HepG2 (cell line): ENCODE data around the gene GFOD1. TPM values are rescaled to one million over a fixed set of nuclear protein-coding genes. Genes with fewer than 3 reads are reported as not detected.

ENCODE experiments used
- ATAC-seq: fragments of 200-7000 bp; cut with Tn5 transposase; 3 replicates; pipeline ENCODE4 v1.9.1; 2020; ENCODE audit warnings: mild to moderate bottlenecking, moderate library complexity
- BruUV-seq: library from RNA; stranded (reverse); fragments of 400-500 nt; replicated peaks from 2 replicates; lab custom pipeline; 2021; lab: Mats Ljungman, UMichigan
- CTCF ChIA-PET: fragments of 300-600 bp; formaldehyde crosslinking; extraction: SDS; loops from one replicate; lab custom pipeline; 2021; ENCODE audit warnings: low total read pairs, inconsistent platforms, low intra/inter-chr PET ratio; lab: Yijun Ruan, JAX
- POLR2A ChIA-PET: fragments of 350-600 bp; sonication (Branson Sonifier 250); formaldehyde crosslinking; loops from one replicate; lab custom pipeline; 2020; ENCODE audit warnings: antibody characterized with exemption, inconsistent platforms; lab: Yijun Ruan, JAX
- DNase-seq: peaks from one replicate; pipeline ENCODE4 v3.0.0-alpha.2; 2015; ENCODE audit warnings: low spot score
- FAIRE-seq: peaks from 3 replicates; lab custom pipeline; 2011; peaks lifted over from hg19 to GRCh38; lab: Jason Lieb, UNC
- H2AFZ ChIP-seq: one replicate; pipeline ENCODE4 v1.6.1; 2011; ENCODE audit warnings: low read length, inconsistent platforms
- H3K27ac ChIP-seq: fragments of 300-600 bp; 3 replicates; pipeline ENCODE4 v1.8.0; 2011; ENCODE audit warnings: mixed run types, mild to moderate bottlenecking, mixed read lengths, low read length, inconsistent platforms; ENCODE audit not compliant: insufficient read depth; ENCODE audit errors: extremely low read length
- H3K27me3 ChIP-seq, 2 experiments: fragments of 200-600 bp in 1 of 2; 2 replicates in 1 of 2; 3 replicates in 1 of 2; pipeline versions ENCODE4 v1.6.0 to v1.8.0; 2011; ENCODE audit warnings: low read length in 2 of 2, mild to moderate bottlenecking in 2 of 2, moderate library complexity in 2 of 2, inconsistent platforms in 1 of 2; ENCODE audit not compliant: insufficient read depth in 2 of 2, control insufficient read depth in 1 of 2
- H3K36me3 ChIP-seq, 2 experiments: fragments of 200-600 bp in 1 of 2; replicated peaks in 1 of 2; 2 replicates in 1 of 2; 3 replicates in 1 of 2; pipeline versions ENCODE4 v1.5.1 to v1.8.0; 2011; ENCODE audit warnings: low read length in 2 of 2, inconsistent platforms in 1 of 2; ENCODE audit not compliant: insufficient read depth in 2 of 2, control insufficient read depth in 1 of 2
- H3K4me1 ChIP-seq: 2 replicates; pipeline ENCODE4 v1.5.1; 2012; ENCODE audit warnings: low read length, inconsistent platforms; ENCODE audit not compliant: insufficient read depth
- H3K4me2 ChIP-seq: 2 replicates; pipeline ENCODE4 v1.6.0; 2011; ENCODE audit warnings: low read depth, low read length, inconsistent platforms
- H3K4me3 ChIP-seq, 3 experiments: fragments of 200-600 bp in 1 of 3; sonication (generic), shearing (Covaris generic) in 1 of 3; replicated peaks in 1 of 3; 2 replicates each; pipeline ENCODE4 v1.5.1; 2011 to 2016; ENCODE audit warnings: low read length in 3 of 3, inconsistent platforms in 2 of 3, low read depth in 2 of 3, mild to moderate bottlenecking in 2 of 3, control low read depth in 1 of 3, mixed read lengths in 1 of 3; ENCODE audit not compliant: insufficient read depth in 1 of 3
- H3K79me2 ChIP-seq: one replicate; pipeline ENCODE4 v1.6.1; 2011; ENCODE audit warnings: low read length, inconsistent platforms; ENCODE audit not compliant: insufficient read depth
- H3K9ac ChIP-seq: 2 replicates; pipeline ENCODE4 v1.6.0; 2011; ENCODE audit warnings: mild to moderate bottlenecking, low read depth, low read length, inconsistent platforms; ENCODE audit not compliant: insufficient read depth
- H3K9me3 ChIP-seq: 2 replicates; pipeline ENCODE4 v1.5.1; 2012; ENCODE audit warnings: mild to moderate bottlenecking, low read length
- H4K20me1 ChIP-seq: 2 replicates; pipeline ENCODE4 v1.6.0; 2011; ENCODE audit warnings: inconsistent platforms, mild to moderate bottlenecking, low read length, moderate library complexity; ENCODE audit not compliant: insufficient read depth
- HDAC1 ChIP-seq: sonication (generic); formaldehyde crosslinking; IDR thresholded peaks from 2 replicates; pipeline ENCODE4 v1.5.1; 2020; ENCODE audit warnings: mild to moderate bottlenecking, missing genetic modification reagents
- HOXD1 ChIP-seq: sonication (generic); formaldehyde crosslinking; IDR thresholded peaks from 2 replicates; pipeline ENCODE4 v1.5.0; 2020; ENCODE audit warnings: missing genetic modification reagents
- STAG1 ChIP-seq: sonication (generic); formaldehyde crosslinking; IDR thresholded peaks from 2 replicates; pipeline ENCODE4 v1.4.0; 2020; ENCODE audit warnings: missing genetic modification reagents
- ZNF335 ChIP-seq: sonication (generic); formaldehyde crosslinking; IDR thresholded peaks from 2 replicates; pipeline ENCODE4 v1.4.0; 2020; ENCODE audit warnings: missing genetic modification reagents
- ZNF629 ChIP-seq: sonication (generic); formaldehyde crosslinking; conservative IDR thresholded peaks from 2 replicates; pipeline ENCODE4 v1.5.0; 2020; ENCODE audit warnings: missing genetic modification reagents
- ZNF776 ChIP-seq: sonication (generic); formaldehyde crosslinking; IDR thresholded peaks from 2 replicates; pipeline ENCODE4 v1.4.0; 2020; ENCODE audit warnings: mild to moderate bottlenecking, missing genetic modification reagents
- ZSCAN9 ChIP-seq: IDR thresholded peaks from 2 replicates; pipeline ENCODE4 v1.6.1; 2016; ENCODE audit warnings: borderline replicate concordance
- WGBS: methylation state at CpG from one replicate; pipeline ENCODE4 v1.1.6; 2017; ENCODE audit warnings: low lambda C conversion rate; 5-methylcytosine and 5-hydroxymethylcytosine counted together
- in situ Hi-C: cut with HindIII; loops from 2 replicates; pipeline ENCODE4 v1.10.0; 2017; ENCODE audit warnings: low pct_unique_long_range_greater_than_20kb; ENCODE audit not compliant: extremely low pct_ligation_motif_present
- intact Hi-C: fragments of 100-400 bp; cut with micrococcal nuclease; formaldehyde crosslinking; loops from one replicate; pipeline ENCODE4 v1.10.0; 2022; ENCODE audit not compliant: unreplicated experiment
- polyA plus RNA-seq, 8 experiments: library from polyadenylated mRNA; depleted of rRNA in 3 of 8; stranded (reverse) in 7 of 8; unstranded in 1 of 8; fragments of >200 nt; fragmentation: Illumina TruSeq in 4 of 8; extraction: Trizol in 4 of 8; gene quantifications; 2 replicates each; pipeline versions ENCODE4 v1.2.1 to v1.2.3, GENCODE V29; 2011 to 2016; ENCODE audit warnings: low read depth in 4 of 8, missing spikeins in 1 of 8, mixed read lengths in 1 of 8; ENCODE audit not compliant: insufficient read depth in 1 of 8
- total RNA-seq, 5 experiments: library from RNA; depleted of rRNA; stranded (reverse); fragments of >200 nt; fragmentation: Illumina TruSeq; extraction: Trizol; gene quantifications; 2 replicates each; pipeline ENCODE4 v1.2.3, GENCODE V29; 2016; ENCODE audit warnings: low read depth in 1 of 5
- TF ChIP-seq, protein P1 (sequence below): sonication (generic); formaldehyde crosslinking; IDR thresholded peaks from 2 replicates; pipeline ENCODE4 v1.5.0; 2020; ENCODE audit warnings: mild to moderate bottlenecking, low read depth, missing genetic modification reagents, borderline replicate concordance
- TF ChIP-seq, protein P2 (sequence below): sonication (generic); formaldehyde crosslinking; IDR thresholded peaks from 2 replicates; pipeline ENCODE4 v1.5.0; 2020; ENCODE audit warnings: mild to moderate bottlenecking, missing genetic modification reagents, moderate library complexity

GFOD1 gene
- total and polyA plus RNA-seq, 2 of the 13 experiments (the other 11 are each of a cell fraction or from before 2014, with no cell fraction given), result 1.9 to 6.4 TPM

DNA sequence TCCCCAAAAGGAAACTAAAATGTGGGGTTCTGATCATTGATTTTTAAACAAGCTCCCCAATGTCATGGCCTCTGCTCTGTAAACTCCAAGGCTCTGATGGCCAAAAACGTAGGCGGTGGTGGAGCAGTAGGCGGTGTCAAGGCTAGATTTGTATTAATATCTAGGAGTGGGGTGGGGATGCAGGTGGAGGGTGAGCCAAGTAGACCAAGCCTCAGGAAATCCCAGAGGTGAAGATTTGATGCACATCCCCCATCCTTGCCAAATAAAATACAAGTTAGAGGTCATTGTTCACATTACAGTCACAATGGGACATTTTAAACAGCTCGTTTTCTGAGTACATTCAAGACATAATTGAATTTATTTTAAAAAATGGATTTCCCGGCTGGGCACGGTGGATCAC is 128.1 kb downstream of the GFOD1 start:
- no peaks in the 10 kb centered on the region for H4K20me1 ChIP-seq
- no peak for ATAC-seq
- no peak for FAIRE-seq
- TF ChIP-seq ZNF776 (CRISPR knock-in tag) (no peak), HDAC1 (CRISPR knock-in tag) (no peak), ZNF629 (no peak)
- H3K9ac ChIP-seq, result no peak overlapping the region
- no peak overlapping the region for H3K4me3 ChIP-seq
- CTCF ChIA-PET, result no interaction called here
- peaks cover 6% of the 10 kb centered on the region; the same call in 1 of the 2 replicates for H3K4me1 ChIP-seq
- peaks cover 0 to 1% of the 10 kb centered on the region in 2 experiments; a peak in 2 of 5 replicates for H3K36me3 ChIP-seq
- WGBS, result 92% methylated on average over 6 of the region's 6 CpGs
- POLR2A ChIA-PET, result no interaction called here
- no TSS peak for BruUV-seq
- H3K4me2 ChIP-seq, result no peak overlapping the region
- H3K27me3 ChIP-seq, result no peaks in the 10 kb centered on the region
- in situ Hi-C loops, result no loop called here
- DNase-seq, result no peak
- H3K9me3 ChIP-seq, result no peaks in the 10 kb centered on the region
- intact Hi-C loops, result no loop called here
- no peak overlapping the region for H3K27ac ChIP-seq
- H3K79me2 ChIP-seq, result no peaks in the 10 kb centered on the region
- H2AFZ ChIP-seq, result no peak overlapping the region

DNA sequence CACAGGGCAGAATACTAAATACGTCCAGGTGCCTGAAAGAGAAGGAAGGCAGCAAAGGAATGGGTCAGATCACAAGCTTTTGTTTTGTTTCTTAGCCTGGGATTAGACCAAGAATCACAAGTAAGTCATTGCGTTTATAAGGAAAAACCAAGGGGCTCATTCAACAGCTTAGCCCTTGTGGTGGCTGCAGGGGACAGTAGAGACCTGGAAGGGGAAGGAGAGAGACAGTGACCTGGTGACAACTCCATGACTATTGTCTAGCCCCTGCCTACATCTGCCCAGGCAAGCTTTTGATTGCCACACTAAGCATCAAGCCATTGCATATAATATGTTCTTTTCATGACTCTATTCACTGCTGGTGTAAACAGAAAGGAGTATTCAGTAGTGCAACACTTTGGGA is 128.9 kb downstream of the GFOD1 start:
- WGBS, result 89% methylated on average over 2 of the region's 2 CpGs
- TF ChIP-seq STAG1 (CRISPR knock-in tag) (peak; percentile 32), ZSCAN9 (CRISPR knock-in tag) (no peak), ZNF335 (no peak), HOXD1 (CRISPR knock-in tag) (no peak)
- TF ChIP-seq, protein P1, sequence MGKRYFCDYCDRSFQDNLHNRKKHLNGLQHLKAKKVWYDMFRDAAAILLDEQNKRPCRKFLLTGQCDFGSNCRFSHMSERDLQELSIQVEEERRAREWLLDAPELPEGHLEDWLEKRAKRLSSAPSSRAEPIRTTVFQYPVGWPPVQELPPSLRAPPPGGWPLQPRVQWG (CRISPR knock-in tag), result no peak
- TF ChIP-seq, protein P2, sequence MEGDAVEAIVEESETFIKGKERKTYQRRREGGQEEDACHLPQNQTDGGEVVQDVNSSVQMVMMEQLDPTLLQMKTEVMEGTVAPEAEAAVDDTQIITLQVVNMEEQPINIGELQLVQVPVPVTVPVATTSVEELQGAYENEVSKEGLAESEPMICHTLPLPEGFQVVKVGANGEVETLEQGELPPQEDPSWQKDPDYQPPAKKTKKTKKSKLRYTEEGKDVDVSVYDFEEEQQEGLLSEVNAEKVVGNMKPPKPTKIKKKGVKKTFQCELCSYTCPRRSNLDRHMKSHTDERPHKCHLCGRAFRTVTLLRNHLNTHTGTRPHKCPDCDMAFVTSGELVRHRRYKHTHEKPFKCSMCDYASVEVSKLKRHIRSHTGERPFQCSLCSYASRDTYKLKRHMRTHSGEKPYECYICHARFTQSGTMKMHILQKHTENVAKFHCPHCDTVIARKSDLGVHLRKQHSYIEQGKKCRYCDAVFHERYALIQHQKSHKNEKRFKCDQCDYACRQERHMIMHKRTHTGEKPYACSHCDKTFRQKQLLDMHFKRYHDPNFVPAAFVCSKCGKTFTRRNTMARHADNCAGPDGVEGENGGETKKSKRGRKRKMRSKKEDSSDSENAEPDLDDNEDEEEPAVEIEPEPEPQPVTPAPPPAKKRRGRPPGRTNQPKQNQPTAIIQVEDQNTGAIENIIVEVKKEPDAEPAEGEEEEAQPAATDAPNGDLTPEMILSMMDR, result peak; percentile 14; the same call in 1 of the 2 replicates
- DNase-seq (no peak), ATAC-seq (peak; percentile 40; the same call in 1 of the 3 replicates), FAIRE-seq (no peak)
- no peak overlapping the region for H3K4me3 ChIP-seq
- in situ Hi-C loops, result no loop called here
- no peak overlapping the region for H3K9ac ChIP-seq
- no peak overlapping the region for H3K27ac ChIP-seq
- no peaks in the 10 kb centered on the region for H3K79me2 ChIP-seq
- no peaks in the 10 kb centered on the region for H3K27me3 ChIP-seq
- peaks cover 6% of the 10 kb centered on the region; the same call in 1 of the 2 replicates for H3K4me1 ChIP-seq
- H3K36me3 ChIP-seq, result peaks cover 0 to 1% of the 10 kb centered on the region in 2 experiments; a peak in 1 of 5 replicates
- H4K20me1 ChIP-seq, result no peaks in the 10 kb centered on the region
- intact Hi-C loops, result no loop called here
- no peaks in the 10 kb centered on the region for H3K9me3 ChIP-seq
- H3K4me2 ChIP-seq, result no peak overlapping the region
- ChIA-PET CTCF (no interaction called here), POLR2A (no interaction called here)
- no peak overlapping the region for H2AFZ ChIP-seq
- no TSS peak for BruUV-seq
